Endothelial cell of umbilical vein (primary cell): ENCODE results near the gene IFIT5. TPM values are rescaled to one million over a fixed set of nuclear protein-coding genes. Genes with fewer than 3 reads are reported as not detected.

Experiments used
- BruUV-seq: library from RNA; stranded (reverse); fragments of 400-500 nt; replicated peaks from 2 replicates; lab custom pipeline; 2021; lab: Mats Ljungman, UMichigan
- CTCF ChIA-PET: fragments of 300-600, 350-600 bp; sonication (Branson Sonifier 250); formaldehyde crosslinking; loops from one replicate; lab custom pipeline; 2021; ENCODE audit warnings: antibody characterized with exemption, inconsistent platforms; lab: Charles Lee
- POLR2A ChIA-PET: fragments of 300-600, 350-600 bp; sonication (Branson Sonifier 250); formaldehyde crosslinking; loops from one replicate; lab custom pipeline; 2021; ENCODE audit warnings: antibody characterized with exemption, inconsistent platforms; lab: Charles Lee
- DNase-seq: peaks from one replicate; pipeline ENCODE4 v3.0.0-alpha.2; 2011; ENCODE audit warnings: low read depth, low spot score
- FAIRE-seq: peaks from 2 replicates; lab custom pipeline; 2011; peaks lifted over from hg19 to GRCh38; lab: Jason Lieb, UNC
- H2AFZ ChIP-seq: 2 replicates; pipeline ENCODE4 v1.6.0; 2012; ENCODE audit warnings: low read depth, low read length, control low read depth, inconsistent platforms
- H3K27ac ChIP-seq: 2 replicates; pipeline ENCODE4 v1.5.1; 2011; ENCODE audit warnings: low read depth, mild to moderate bottlenecking, control low read depth, low read length, moderate library complexity; ENCODE audit not compliant: insufficient read depth
- H3K27me3 ChIP-seq, 2 experiments: 2 replicates each; pipeline versions ENCODE4 v1.6.0 to v1.6.1; 2011; ENCODE audit warnings: low read length in 2 of 2, mixed read lengths in 1 of 2; ENCODE audit not compliant: control insufficient read depth in 2 of 2, insufficient read depth in 2 of 2
- H3K36me3 ChIP-seq, 2 experiments: 2 replicates in 1 of 2; 3 replicates in 1 of 2; pipeline ENCODE4 v1.5.1; 2011; ENCODE audit warnings: low read length in 2 of 2, mild to moderate bottlenecking in 1 of 2, moderate library complexity in 1 of 2; ENCODE audit not compliant: control insufficient read depth in 2 of 2, insufficient read depth in 2 of 2; ENCODE audit errors: extremely low read depth in 1 of 2
- H3K4me1 ChIP-seq: 3 replicates; pipeline ENCODE4 v1.5.1; 2011; ENCODE audit warnings: mild to moderate bottlenecking, low read length; ENCODE audit not compliant: control insufficient read depth, insufficient read depth; ENCODE audit errors: extremely low read depth
- H3K4me2 ChIP-seq: 2 replicates; pipeline ENCODE4 v1.6.1; 2011; ENCODE audit warnings: low read length, control low read depth, mixed read lengths; ENCODE audit not compliant: insufficient read depth
- H3K4me3 ChIP-seq, 3 experiments: fragments of 200-600 bp in 1 of 3; sonication (generic), shearing (Covaris generic) in 1 of 3; replicated peaks in 1 of 3; 2 replicates each; pipeline ENCODE4 v1.5.1; 2011 to 2016; ENCODE audit warnings: control low read depth in 3 of 3, low read length in 3 of 3, mild to moderate bottlenecking in 2 of 3, inconsistent platforms in 1 of 3, low read depth in 1 of 3, moderate library complexity in 1 of 3; ENCODE audit not compliant: insufficient read depth in 1 of 3
- H3K79me2 ChIP-seq: 2 replicates; pipeline ENCODE4 v1.6.0; 2012; ENCODE audit warnings: low read length, inconsistent platforms; ENCODE audit not compliant: control insufficient read depth, insufficient read depth
- H3K9ac ChIP-seq: replicated peaks from 2 replicates; pipeline ENCODE3; 2011; ENCODE audit warnings: low read length, control low read depth; ENCODE audit not compliant: insufficient read depth; ENCODE audit errors: extremely low read depth
- H3K9me1 ChIP-seq: replicated peaks from 3 replicates; pipeline ENCODE4 v1.6.0; 2011; ENCODE audit warnings: mild to moderate bottlenecking, low read length; ENCODE audit not compliant: control insufficient read depth, insufficient read depth; ENCODE audit errors: extremely low read depth
- H3K9me3 ChIP-seq: replicated peaks from 2 replicates; pipeline ENCODE4 v1.5.1; 2012; ENCODE audit warnings: low read length, inconsistent platforms; ENCODE audit not compliant: control insufficient read depth, insufficient read depth
- H4K20me1 ChIP-seq: replicated peaks from 2 replicates; pipeline ENCODE3; 2011; ENCODE audit warnings: mild to moderate bottlenecking, low read length; ENCODE audit not compliant: control insufficient read depth, insufficient read depth; ENCODE audit errors: extremely low read depth
- EZH2 ChIP-seq: IDR thresholded peaks from 2 replicates; pipeline ENCODE4 v1.6.1; 2012; ENCODE audit warnings: borderline replicate concordance, low read depth, mild to moderate bottlenecking, moderate library complexity, low read length, inconsistent platforms; ENCODE audit not compliant: severe bottlenecking
- FOS ChIP-seq: IDR thresholded peaks from 2 replicates; pipeline ENCODE4 v1.6.1; 2011; ENCODE audit warnings: mild to moderate bottlenecking, low read length, moderate library complexity, borderline replicate concordance; ENCODE audit not compliant: insufficient read depth
- GATA2 ChIP-seq: IDR thresholded peaks from 2 replicates; pipeline ENCODE4 v1.7.0; 2011; ENCODE audit warnings: low read depth, mild to moderate bottlenecking, moderate library complexity, mixed read lengths, low read length; ENCODE audit not compliant: insufficient read length, insufficient read depth
- JUN ChIP-seq: IDR thresholded peaks from 2 replicates; pipeline ENCODE4 v1.6.1; 2011; ENCODE audit warnings: borderline replicate concordance, low read depth; ENCODE audit not compliant: insufficient read length, insufficient read depth
- MYC ChIP-seq: IDR thresholded peaks from one replicate; pipeline ENCODE4 v1.6.1; 2011; ENCODE audit warnings: mild to moderate bottlenecking, low read depth, low read length
- POLR2A ChIP-seq: IDR thresholded peaks from 2 replicates; pipeline ENCODE4 v1.6.1; 2012; ENCODE audit warnings: low read depth, mild to moderate bottlenecking, control low read depth, low read length
- POLR2AphosphoS5 ChIP-seq: IDR thresholded peaks from 2 replicates; pipeline ENCODE4 v1.6.1; 2012; ENCODE audit warnings: low read depth, mild to moderate bottlenecking, control low read depth, low read length, moderate library complexity; ENCODE audit not compliant: insufficient read depth
- dilution Hi-C: fragments of 300-500 bp; cut with MboI; formaldehyde crosslinking; loops from one replicate; pipeline ENCODE4 v1.15.0; 2019; ENCODE audit warnings: low sequenced_read_pairs; ENCODE audit not compliant: extremely low pct_ligation_motif_present
- intact Hi-C: fragments of 100-400 bp; cut with micrococcal nuclease; formaldehyde crosslinking; loops from one replicate; pipeline ENCODE4 v1.10.0; 2022
- polyA plus RNA-seq, 4 experiments: library from polyadenylated mRNA; depleted of rRNA in 3 of 4; stranded (reverse) in 3 of 4; unstranded in 1 of 4; fragments of >200 nt; gene quantifications; 2 replicates each; pipeline versions ENCODE4 v1.2.1 to v1.2.3, GENCODE V29; 2011 to 2012; ENCODE audit warnings: missing spikeins in 1 of 4
- total RNA-seq: library from RNA; stranded (reverse); gene quantifications from 2 replicates; pipeline ENCODE4 v1.2.3, GENCODE V29; 2021
- TF ChIP-seq, protein P1 (sequence below), 2 donors: IDR thresholded peaks; 1 replicate in 1 of 2; 2 replicates in 1 of 2; pipeline ENCODE4 v1.5.1; 2011; ENCODE audit warnings: low read length in 2 of 2, mild to moderate bottlenecking in 2 of 2, moderate library complexity in 2 of 2, control low read depth in 1 of 2, inconsistent platforms in 1 of 2, low read depth in 1 of 2; ENCODE audit not compliant: insufficient read depth in 1 of 2; ENCODE audit errors: extremely low read depth in 1 of 2
- TF ChIP-seq, protein P2 (sequence below): IDR thresholded peaks from 2 replicates; pipeline ENCODE4 v1.6.1; 2011; ENCODE audit not compliant: insufficient read depth, insufficient read length

Gene IFIT5
- total and polyA plus RNA-seq, 2 donors (not counting 3 experiments of a cell fraction or from before 2014, with no cell fraction given): 1.0 to 3.2 TPM

DNA sequence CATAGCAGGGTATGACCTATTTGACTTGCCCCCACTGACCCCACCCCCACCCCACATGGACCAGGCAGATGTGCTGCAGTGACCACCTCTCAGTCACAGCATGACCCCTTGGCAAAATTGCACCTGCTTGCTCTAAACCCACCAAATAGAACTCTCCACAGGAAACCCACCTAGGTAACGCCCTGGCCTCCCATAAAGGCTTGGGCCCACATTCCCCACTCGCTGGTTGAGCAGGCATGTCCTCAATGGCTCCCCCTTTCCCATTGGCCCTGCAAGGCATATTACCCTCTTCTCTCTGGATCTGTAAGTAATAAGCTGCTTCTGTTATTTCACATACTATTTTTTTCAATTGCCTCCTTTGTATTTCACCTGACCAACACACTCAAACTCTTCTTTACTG, 19.2 kb upstream of the IFIT5 start:
- dilution Hi-C loops: no loop called here
- Histone ChIP-seq H3K4me3 (no peak overlapping the region), H3K79me2 (no peaks in the 10 kb centered on the region), H3K9me1 (no peaks in the 10 kb centered on the region), H3K9ac (no peak overlapping the region), H2AFZ (no peak overlapping the region), H3K4me1 (peaks cover 10% of the 10 kb centered on the region), H3K27ac (no peak overlapping the region), H3K36me3 (no peaks in the 10 kb centered on the region), H3K4me2 (no peak overlapping the region), H3K9me3 (no peaks in the 10 kb centered on the region), H3K27me3 (no peaks in the 10 kb centered on the region), H4K20me1 (no peaks in the 10 kb centered on the region)
- DNase-seq: no peak
- ChIA-PET POLR2A (no interaction called here), CTCF (no interaction called here)
- no TSS peak for BruUV-seq
- no peak for TF ChIP-seq GATA2
- TF ChIP-seq POLR2AphosphoS5: no peak
- no peak for TF ChIP-seq FOS
- TF ChIP-seq MYC: no peak
- TF ChIP-seq POLR2A: no peak
- TF ChIP-seq, protein P1, sequence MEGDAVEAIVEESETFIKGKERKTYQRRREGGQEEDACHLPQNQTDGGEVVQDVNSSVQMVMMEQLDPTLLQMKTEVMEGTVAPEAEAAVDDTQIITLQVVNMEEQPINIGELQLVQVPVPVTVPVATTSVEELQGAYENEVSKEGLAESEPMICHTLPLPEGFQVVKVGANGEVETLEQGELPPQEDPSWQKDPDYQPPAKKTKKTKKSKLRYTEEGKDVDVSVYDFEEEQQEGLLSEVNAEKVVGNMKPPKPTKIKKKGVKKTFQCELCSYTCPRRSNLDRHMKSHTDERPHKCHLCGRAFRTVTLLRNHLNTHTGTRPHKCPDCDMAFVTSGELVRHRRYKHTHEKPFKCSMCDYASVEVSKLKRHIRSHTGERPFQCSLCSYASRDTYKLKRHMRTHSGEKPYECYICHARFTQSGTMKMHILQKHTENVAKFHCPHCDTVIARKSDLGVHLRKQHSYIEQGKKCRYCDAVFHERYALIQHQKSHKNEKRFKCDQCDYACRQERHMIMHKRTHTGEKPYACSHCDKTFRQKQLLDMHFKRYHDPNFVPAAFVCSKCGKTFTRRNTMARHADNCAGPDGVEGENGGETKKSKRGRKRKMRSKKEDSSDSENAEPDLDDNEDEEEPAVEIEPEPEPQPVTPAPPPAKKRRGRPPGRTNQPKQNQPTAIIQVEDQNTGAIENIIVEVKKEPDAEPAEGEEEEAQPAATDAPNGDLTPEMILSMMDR (IDR thresholded peaks at IDR 0.05; ENCODE audit: extremely low read depth in 1 of 2, insufficient read depth in 1 of 2, low read depth in 1 of 2, low read length in 2 of 2): no peak
- TF ChIP-seq JUN: no peak
- no peak for TF ChIP-seq EZH2
- TF ChIP-seq, protein P2, sequence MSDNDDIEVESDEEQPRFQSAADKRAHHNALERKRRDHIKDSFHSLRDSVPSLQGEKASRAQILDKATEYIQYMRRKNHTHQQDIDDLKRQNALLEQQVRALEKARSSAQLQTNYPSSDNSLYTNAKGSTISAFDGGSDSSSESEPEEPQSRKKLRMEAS: no peak
- intact Hi-C loops: no loop called here
- FAIRE-seq: no peak
